Common myeloid progenitor, CD34-positive (primary cell): ENCODE results near the gene ERICH6B.

ENCODE experiments used
- CTCF ChIA-PET: fragments of 350-600 bp; sonication (Branson Sonifier 250); formaldehyde crosslinking; loops from one replicate; lab custom pipeline; 2021; ENCODE audit warnings: antibody characterized with exemption; lab: Charles Lee
- POLR2A ChIA-PET: fragments of 350-600 bp; sonication (Branson Sonifier 250); formaldehyde crosslinking; loops from one replicate; lab custom pipeline; 2021; ENCODE audit warnings: antibody characterized with exemption; lab: Charles Lee
- DNase-seq, 3 donors: peaks; one replicate each; pipeline versions ENCODE4 v3.0.0 to v3.0.0-alpha.2; 2013
- H3K27ac ChIP-seq, 2 experiments: 1 replicate in 1 of 2; 2 replicates in 1 of 2; pipeline ENCODE4 v1.7.0; 2013; ENCODE audit warnings: inconsistent platforms in 2 of 2, low read length in 2 of 2, mild to moderate bottlenecking in 2 of 2, low read depth in 1 of 2, moderate library complexity in 1 of 2; ENCODE audit not compliant: severe bottlenecking in 2 of 2, insufficient read depth in 1 of 2, poor library complexity in 1 of 2
- H3K27me3 ChIP-seq, 5 experiments: replicated peaks in 2 of 5; 1 replicate in 3 of 5; 2 replicates in 2 of 5; pipeline versions ENCODE4 v1.6.1 to v1.7.0; 2013; ENCODE audit warnings: low read length in 4 of 5, mild to moderate bottlenecking in 2 of 5, moderate library complexity in 2 of 5, inconsistent platforms in 1 of 5; ENCODE audit not compliant: insufficient read depth in 5 of 5, control insufficient read depth in 4 of 5
- H3K36me3 ChIP-seq, 4 experiments: 1 replicate in 2 of 4; 2 replicates in 2 of 4; pipeline versions ENCODE4 v1.6.1 to v1.7.0; 2013; ENCODE audit warnings: low read length in 3 of 4, control low read depth in 1 of 4, mild to moderate bottlenecking in 1 of 4; ENCODE audit not compliant: control insufficient read depth in 4 of 4, insufficient read depth in 4 of 4
- H3K4me1 ChIP-seq, 4 experiments: 1 replicate in 3 of 4; 2 replicates in 1 of 4; pipeline versions ENCODE4 v1.6.1 to v1.7.1; 2013; ENCODE audit warnings: low read length in 3 of 4, mild to moderate bottlenecking in 3 of 4, control low read depth in 1 of 4, inconsistent platforms in 1 of 4, moderate library complexity in 1 of 4; ENCODE audit not compliant: control insufficient read depth in 4 of 4, insufficient read depth in 4 of 4; ENCODE audit errors: control extremely low read depth in 1 of 4
- H3K4me3 ChIP-seq, 7 experiments: 1 replicate in 4 of 7; 2 replicates in 3 of 7; pipeline versions ENCODE4 v1.5.1 to v1.7.0; 2013; ENCODE audit warnings: mild to moderate bottlenecking in 7 of 7, low read length in 6 of 7, moderate library complexity in 6 of 7, inconsistent platforms in 2 of 7, low read depth in 2 of 7, control low read depth in 1 of 7; ENCODE audit not compliant: insufficient read depth in 4 of 7, control insufficient read depth in 1 of 7; ENCODE audit errors: extremely low read depth in 1 of 7
- H3K9me3 ChIP-seq, 5 experiments: 1 replicate in 4 of 5; 2 replicates in 1 of 5; pipeline versions ENCODE4 v1.6.1 to v1.7.1; 2013; ENCODE audit warnings: low read length in 4 of 5, mild to moderate bottlenecking in 2 of 5, inconsistent platforms in 1 of 5, low read depth in 1 of 5, moderate library complexity in 1 of 5; ENCODE audit not compliant: control insufficient read depth in 4 of 5, insufficient read depth in 2 of 5; ENCODE audit errors: control extremely low read depth in 1 of 5
- WGBS: methylation state at CpG from one replicate; pipeline ENCODE4 v1.1.5; 2013; ENCODE audit not compliant: insufficient coverage; 5-methylcytosine and 5-hydroxymethylcytosine counted together

ERICH6B gene

GRCh38 chr13:45626731-45627374, 11.3 kb upstream of the ERICH6B start:
- CTCF ChIA-PET = no interaction called here
- no peaks in the 10 kb centered on the region for H3K27me3 ChIP-seq
- POLR2A ChIA-PET = no interaction called here
- H3K9me3 ChIP-seq = no peaks in the 10 kb centered on the region
- H3K36me3 ChIP-seq = no peaks in the 10 kb centered on the region
- WGBS = 74% methylated on average over 3 of the region's 4 CpGs
- peak; percentile 21 to 83 (median 75) for DNase-seq
- H3K4me1 ChIP-seq = peaks cover 3 to 11% (median 7%) of the 10 kb centered on the region in 4 experiments
- peak overlapping the region in 1 of 2 experiments; percentile 21 for H3K27ac ChIP-seq
- H3K4me3 ChIP-seq = no peak overlapping the region

GRCh38 chr13:45623516-45624090, 8.1 kb upstream of the ERICH6B start:
- no peaks in the 10 kb centered on the region for H3K36me3 ChIP-seq
- H3K4me3 ChIP-seq = no peak overlapping the region
- ChIA-PET CTCF (interaction anchor here (1.0 to 3.6 kb wide), 9 partner anchors 10 to 514 kb away, joined by 3 to 22 read pairs (median 4); no protein-coding TSS in a partner anchor), POLR2A (no interaction called here)
- DNase-seq = peak; percentile 19 to 33 (median 23)
- no peaks in the 10 kb centered on the region for H3K27me3 ChIP-seq
- H3K27ac ChIP-seq = no peak overlapping the region
- peaks cover 3 to 12% (median 9%) of the 10 kb centered on the region in 4 experiments for H3K4me1 ChIP-seq
- H3K9me3 ChIP-seq = peaks cover 0 to 4% (median 0%) of the 10 kb centered on the region in 5 experiments
- WGBS = 0% methylated on average over 1 of the region's 5 CpGs

GRCh38 chr13:45621950-45622349, 6.4 kb upstream of the ERICH6B start:
- CTCF ChIA-PET = interaction anchor here (1.7 to 3.6 kb wide), 3 partner anchors 10 to 505 kb away, joined by 3 to 22 read pairs (median 8); no protein-coding TSS in a partner anchor

GRCh38 chr13:45607931-45608330, 7.6 kb downstream of the ERICH6B start:
- Histone ChIP-seq H3K9me3 (no peaks in the 10 kb centered on the region), H3K36me3 (no peaks in the 10 kb centered on the region), H3K4me1 (no peaks in the 10 kb centered on the region), H3K27me3 (peaks cover 0 to 2% (median 0%) of the 10 kb centered on the region in 5 experiments), H3K27ac (no peak overlapping the region), H3K4me3 (no peak overlapping the region)
- ChIA-PET POLR2A (interaction anchor here (0.7 kb wide), 1 partner anchor 1707 kb away, joined by 3 read pairs; no protein-coding TSS in a partner anchor), CTCF (interaction anchor here (1.2 kb wide), 1 partner anchor 16 kb away, joined by 4 read pairs; no protein-coding TSS in a partner anchor)
- DNase-seq = no peak
- WGBS = 67% methylated on average over 2 of the region's 3 CpGs

More at GRCh38 chr13:45621950-45622349, 6.4 kb upstream of the ERICH6B start:
- Histone ChIP-seq H3K36me3 (no peaks in the 10 kb centered on the region), H3K9me3 (peaks cover 0 to 4% (median 0%) of the 10 kb centered on the region in 5 experiments), H3K27ac (no peak overlapping the region), H3K4me3 (no peak overlapping the region), H3K27me3 (no peaks in the 10 kb centered on the region), H3K4me1 (peaks cover 3 to 5% (median 4%) of the 10 kb centered on the region in 4 experiments)
- POLR2A ChIA-PET = no interaction called here
- 42% methylated on average over 5 of the region's 6 CpGs for WGBS
- DNase-seq = peak in 2 of 3 donors; percentile 35 to 41

- Histone ChIP-seq H3K27ac (no peak overlapping the region), H3K27me3 (peaks cover 0 to 3% (median 0%) of the 10 kb centered on the region in 5 experiments), H3K36me3 (no peaks in the 10 kb centered on the region), H3K4me3 (no peak overlapping the region), H3K4me1 (peaks cover 0 to 3% (median 0%) of the 10 kb centered on the region in 4 experiments), H3K9me3 (no peaks in the 10 kb centered on the region)
- no peak for DNase-seq
- ChIA-PET CTCF (no interaction called here), POLR2A (interaction anchor here (0.6 kb wide), 1 partner anchor 900 kb away, joined by 3 read pairs; no protein-coding TSS in a partner anchor)
- 86% methylated on average over 3 of the region's 4 CpGs for WGBS
Observed at GRCh38 chr13:45604892-45605291, 10.6 kb downstream of the ERICH6B start.

- no peaks in the 10 kb centered on the region for H3K9me3 ChIP-seq
- CTCF ChIA-PET = no interaction called here
- WGBS = 95% methylated on average over 3 of the region's 4 CpGs
Observed at GRCh38 chr13:45603338-45603737, 12.2 kb downstream of the ERICH6B start.

More at GRCh38 chr13:45603338-45603737, 12.2 kb downstream of the ERICH6B start:
- Histone ChIP-seq H3K4me1 (peaks cover 0 to 3% (median 0%) of the 10 kb centered on the region in 4 experiments), H3K36me3 (no peaks in the 10 kb centered on the region), H3K27me3 (peaks cover 0 to 3% (median 0%) of the 10 kb centered on the region in 5 experiments), H3K27ac (no peak overlapping the region), H3K4me3 (no peak overlapping the region)
- no peak for DNase-seq
- POLR2A ChIA-PET = no interaction called here
